Hepatocyte (in vitro differentiated cells): ENCODE data around the gene ADPRS. TPM values are rescaled to one million over a fixed set of nuclear protein-coding genes. Genes with fewer than 3 reads are reported as not detected.

Experiments used
- DNase-seq: peaks from one replicate; pipeline ENCODE4 v3.0.0-alpha.2; 2016; ENCODE audit warnings: low spot score
- H2AFZ ChIP-seq: fragments of 200-600 bp; sonication (generic); 2 replicates; pipeline ENCODE4 v1.6.0; 2016; ENCODE audit warnings: antibody characterized with exemption, mild to moderate bottlenecking
- H3K27ac ChIP-seq: fragments of 200-600 bp; sonication (generic); 2 replicates; pipeline ENCODE4 v1.5.1; 2016; ENCODE audit warnings: mild to moderate bottlenecking
- H3K27me3 ChIP-seq: fragments of 200-600 bp; sonication (generic); 2 replicates; pipeline ENCODE4 v1.6.1; 2016
- H3K36me3 ChIP-seq: fragments of 200-600 bp; sonication (generic); replicated peaks from 2 replicates; pipeline ENCODE4 v1.5.1; 2016; ENCODE audit warnings: low read depth; ENCODE audit not compliant: insufficient read depth
- H3K4me1 ChIP-seq: fragments of 200-600 bp; sonication (generic); 2 replicates; pipeline ENCODE4 v1.5.1; 2016; ENCODE audit warnings: mild to moderate bottlenecking, moderate library complexity; ENCODE audit not compliant: insufficient read depth
- H3K4me2 ChIP-seq: fragments of 200-600 bp; sonication (generic); 2 replicates; pipeline ENCODE4 v1.6.0; 2016
- H3K4me3 ChIP-seq: fragments of 200-600 bp; sonication (generic); 2 replicates; pipeline ENCODE4 v1.5.1; 2016; ENCODE audit warnings: mild to moderate bottlenecking
- H3K79me2 ChIP-seq: fragments of 200-600 bp; sonication (generic); 2 replicates; pipeline ENCODE4 v1.6.0; 2017; ENCODE audit warnings: mild to moderate bottlenecking
- H3K9me2 ChIP-seq: fragments of 200-600 bp; sonication (generic); replicated peaks from 2 replicates; pipeline ENCODE4 v1.6.0; 2017; ENCODE audit warnings: mild to moderate bottlenecking; ENCODE audit not compliant: insufficient read depth
- H3K9me3 ChIP-seq: fragments of 200-600 bp; sonication (generic); 2 replicates; pipeline ENCODE4 v1.5.1; 2016; ENCODE audit warnings: low read depth, mild to moderate bottlenecking
- H4K20me1 ChIP-seq: fragments of 200-600 bp; sonication (generic); 2 replicates; pipeline ENCODE4 v1.6.0; 2016; ENCODE audit warnings: mild to moderate bottlenecking; ENCODE audit not compliant: insufficient read depth, poor library complexity, severe bottlenecking
- EZH2 ChIP-seq: fragments of 200-600 bp; sonication (generic); IDR thresholded peaks from 2 replicates; pipeline ENCODE4 v1.6.1; 2016; ENCODE audit warnings: antibody characterized with exemption, mild to moderate bottlenecking, borderline replicate concordance
- EZH2phosphoT487 ChIP-seq: fragments of 200-600 bp; sonication (generic); IDR thresholded peaks from one replicate; pipeline ENCODE4 v1.6.1; 2018; ENCODE audit warnings: antibody characterized with exemption, mild to moderate bottlenecking, low read depth, moderate library complexity; ENCODE audit not compliant: unreplicated experiment, severe bottlenecking
- WGBS: methylation state at CpG from one replicate; pipeline ENCODE4 v1.1.6; 2016; ENCODE audit warnings: low lambda C conversion rate; ENCODE audit errors: missing lambda C conversion rate; 5-methylcytosine and 5-hydroxymethylcytosine counted together
- polyA plus RNA-seq: library from polyadenylated mRNA; unstranded; fragments of >200 nt; fragmentation: Nextera tagmentation; extraction: Ambion mirVana; gene quantifications from 2 replicates; pipeline ENCODE4 v1.2.1, GENCODE V29; 2016
- total RNA-seq: library from RNA; depleted of rRNA; stranded (reverse); fragments of >200 nt; gene quantifications from 2 replicates; pipeline ENCODE4 v1.2.3, GENCODE V29; 2014
- TF ChIP-seq, protein P1 (sequence below): fragments of 200-600 bp; sonication (generic); IDR thresholded peaks from 2 replicates; pipeline ENCODE4 v1.5.1; 2016; ENCODE audit warnings: antibody characterized with exemption, mild to moderate bottlenecking; ENCODE audit not compliant: poor library complexity

The ADPRS gene
- total and polyA plus RNA-seq, 2 experiments from 2014 or later: 37.6 to 42.7 TPM

DNA sequence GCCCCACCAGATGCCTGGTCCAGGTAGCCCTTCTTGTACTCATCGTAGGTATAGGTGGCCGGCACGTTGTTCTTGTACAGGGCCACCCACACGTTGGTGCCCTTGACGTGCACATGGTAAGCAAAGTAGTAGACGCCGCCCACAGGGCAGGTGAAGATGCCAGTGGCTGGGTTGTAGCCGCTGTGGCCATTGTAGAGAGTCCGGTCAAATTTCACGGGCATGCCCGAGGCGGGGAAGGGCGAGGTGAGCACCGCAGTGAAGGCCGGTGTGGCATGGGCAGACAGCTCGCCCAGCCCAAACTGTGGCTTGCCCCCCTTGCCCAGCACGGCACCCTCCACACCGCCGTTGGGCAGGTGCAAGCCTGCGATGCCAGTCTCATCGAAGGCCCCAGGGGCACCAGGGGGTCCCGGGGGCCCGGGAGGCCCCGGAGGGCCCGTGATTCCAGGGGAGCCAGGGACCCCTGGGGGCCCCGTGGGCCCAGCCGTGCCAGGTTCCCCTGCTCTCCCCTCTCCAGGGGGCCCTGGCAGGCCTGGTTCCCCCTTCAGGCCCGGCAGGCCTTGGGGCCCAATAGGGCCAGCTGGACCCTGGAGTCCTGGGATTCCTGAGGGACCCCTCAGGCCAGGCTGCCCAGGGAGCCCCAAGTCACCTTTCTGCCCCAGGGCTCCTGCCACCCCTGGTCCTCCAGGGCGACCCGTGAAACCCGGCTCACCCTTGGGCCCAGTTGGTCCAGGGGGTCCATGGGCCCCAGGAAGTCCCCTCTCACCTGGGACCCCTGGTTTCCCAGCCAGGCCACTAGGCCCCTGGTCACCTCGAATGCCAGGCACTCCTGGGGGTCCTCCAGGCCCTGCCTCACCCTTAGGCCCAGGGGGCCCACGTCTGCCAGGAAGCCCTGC is 9.2 kb downstream of the ADPRS start:
- Histone ChIP-seq H3K79me2 (no peaks in the 10 kb centered on the region), H3K36me3 (no peaks in the 10 kb centered on the region), H3K4me2 (no peak overlapping the region), H3K27me3 (no peaks in the 10 kb centered on the region), H4K20me1 (no peaks in the 10 kb centered on the region), H3K9me2 (no peaks in the 10 kb centered on the region), H3K4me3 (no peak overlapping the region), H3K4me1 (peaks cover 3% of the 10 kb centered on the region), H2AFZ (no peak overlapping the region), H3K27ac (no peak overlapping the region), H3K9me3 (no peaks in the 10 kb centered on the region)
- DNase-seq: peak; percentile 3
- TF ChIP-seq EZH2: no peak
- TF ChIP-seq, protein P1, sequence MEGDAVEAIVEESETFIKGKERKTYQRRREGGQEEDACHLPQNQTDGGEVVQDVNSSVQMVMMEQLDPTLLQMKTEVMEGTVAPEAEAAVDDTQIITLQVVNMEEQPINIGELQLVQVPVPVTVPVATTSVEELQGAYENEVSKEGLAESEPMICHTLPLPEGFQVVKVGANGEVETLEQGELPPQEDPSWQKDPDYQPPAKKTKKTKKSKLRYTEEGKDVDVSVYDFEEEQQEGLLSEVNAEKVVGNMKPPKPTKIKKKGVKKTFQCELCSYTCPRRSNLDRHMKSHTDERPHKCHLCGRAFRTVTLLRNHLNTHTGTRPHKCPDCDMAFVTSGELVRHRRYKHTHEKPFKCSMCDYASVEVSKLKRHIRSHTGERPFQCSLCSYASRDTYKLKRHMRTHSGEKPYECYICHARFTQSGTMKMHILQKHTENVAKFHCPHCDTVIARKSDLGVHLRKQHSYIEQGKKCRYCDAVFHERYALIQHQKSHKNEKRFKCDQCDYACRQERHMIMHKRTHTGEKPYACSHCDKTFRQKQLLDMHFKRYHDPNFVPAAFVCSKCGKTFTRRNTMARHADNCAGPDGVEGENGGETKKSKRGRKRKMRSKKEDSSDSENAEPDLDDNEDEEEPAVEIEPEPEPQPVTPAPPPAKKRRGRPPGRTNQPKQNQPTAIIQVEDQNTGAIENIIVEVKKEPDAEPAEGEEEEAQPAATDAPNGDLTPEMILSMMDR: no peak
- TF ChIP-seq EZH2phosphoT487: no peak
- 91% methylated on average over 21 of the region's 33 CpGs for WGBS

DNA sequence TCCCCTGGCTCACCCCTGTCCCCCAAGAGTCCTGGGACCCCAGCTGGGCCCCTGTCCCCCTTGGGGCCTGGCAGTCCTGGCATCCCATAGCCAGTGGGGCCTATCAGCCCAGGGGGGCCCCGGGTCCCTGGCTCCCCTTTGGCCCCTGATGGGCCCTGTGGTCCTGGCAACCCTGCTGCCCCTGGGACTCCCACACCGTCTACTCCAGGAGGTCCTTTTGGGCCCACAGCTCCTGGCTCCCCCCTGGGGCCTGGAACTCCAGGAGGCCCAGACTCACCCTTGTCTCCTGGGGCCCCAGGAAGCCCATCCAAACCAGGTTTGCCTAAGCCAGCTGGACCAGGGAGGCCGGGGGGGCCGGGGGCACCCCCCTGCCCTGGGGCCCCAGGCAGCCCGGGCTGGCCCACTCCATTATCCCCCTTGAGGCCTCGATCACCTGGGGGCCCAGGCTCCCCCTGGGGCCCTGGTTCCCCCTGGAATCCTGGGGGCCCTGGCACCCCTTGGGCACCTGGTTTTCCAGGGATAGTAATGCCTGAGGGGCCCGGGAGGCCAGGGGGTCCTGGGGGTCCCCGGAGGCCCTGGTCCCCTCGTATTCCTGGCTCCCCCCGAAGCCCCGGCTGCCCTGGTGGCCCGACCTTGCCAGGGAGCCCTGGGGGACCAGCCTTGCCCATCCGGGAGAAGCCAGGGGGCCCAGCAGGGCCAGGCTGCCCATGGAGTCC is 10.1 kb downstream of the ADPRS start:
- no peaks in the 10 kb centered on the region for H3K9me2 ChIP-seq
- H4K20me1 ChIP-seq: no peaks in the 10 kb centered on the region
- H3K4me1 ChIP-seq: peaks cover 3% of the 10 kb centered on the region
- 97% methylated on average over 7 of the region's 13 CpGs for WGBS
- no peaks in the 10 kb centered on the region for H3K27me3 ChIP-seq
- no peaks in the 10 kb centered on the region for H3K79me2 ChIP-seq
- H3K4me2 ChIP-seq: no peak overlapping the region
- H3K9me3 ChIP-seq: no peaks in the 10 kb centered on the region
- no peaks in the 10 kb centered on the region for H3K36me3 ChIP-seq
- no peak overlapping the region for H3K4me3 ChIP-seq
- TF ChIP-seq EZH2 (no peak), EZH2phosphoT487 (no peak)
- TF ChIP-seq, protein P1: no peak
- no peak for DNase-seq
- no peak overlapping the region for H3K27ac ChIP-seq
- H2AFZ ChIP-seq: no peak overlapping the region

DNA sequence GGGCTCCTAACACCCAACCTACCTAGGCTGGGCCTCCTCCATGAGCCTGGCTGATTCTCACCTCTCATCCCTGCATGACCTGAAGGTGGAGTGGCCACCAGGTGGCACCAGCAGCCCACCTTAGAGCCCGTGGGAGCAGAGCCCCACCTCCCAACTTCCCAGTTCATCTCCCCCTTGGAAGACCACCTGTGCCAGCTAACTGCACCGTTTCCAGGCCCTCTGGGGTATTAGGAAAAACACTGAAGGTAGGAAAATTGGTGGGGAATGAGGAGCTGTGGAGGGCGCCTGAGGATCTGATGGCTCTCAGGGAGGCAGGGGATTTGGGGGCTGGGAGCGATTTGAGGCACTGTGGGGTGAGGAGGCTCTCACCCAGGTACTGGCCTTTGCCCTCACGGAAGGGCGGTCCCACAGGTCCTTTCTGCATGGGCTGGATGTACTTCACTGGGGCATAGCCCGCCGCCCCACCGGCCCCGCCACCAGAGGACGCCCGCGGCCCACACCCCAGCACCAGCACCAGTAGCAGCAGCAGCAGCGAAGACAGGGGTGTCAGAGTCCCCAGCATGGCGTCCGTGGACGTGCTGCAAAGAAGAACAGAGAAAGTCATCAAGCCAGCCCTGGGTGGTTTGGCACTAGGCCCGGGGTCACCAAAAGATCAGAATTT is 11.1 kb downstream of the ADPRS start:
- Histone ChIP-seq H3K79me2 (no peaks in the 10 kb centered on the region), H3K27ac (no peak overlapping the region), H3K4me2 (peak overlapping the region; percentile 57), H3K9me3 (no peaks in the 10 kb centered on the region), H3K36me3 (no peaks in the 10 kb centered on the region), H2AFZ (no peak overlapping the region), H3K9me2 (no peaks in the 10 kb centered on the region), H3K4me1 (peaks cover 3% of the 10 kb centered on the region), H3K4me3 (no peak overlapping the region), H4K20me1 (no peaks in the 10 kb centered on the region), H3K27me3 (no peaks in the 10 kb centered on the region)
- no peak for TF ChIP-seq EZH2phosphoT487
- TF ChIP-seq, protein P1: peak; percentile 81
- peak; percentile 88 for DNase-seq
- WGBS: 49% methylated on average over 14 of the region's 18 CpGs
